ENCODE results near the gene RPS28.

Gene RPS28

DNA sequence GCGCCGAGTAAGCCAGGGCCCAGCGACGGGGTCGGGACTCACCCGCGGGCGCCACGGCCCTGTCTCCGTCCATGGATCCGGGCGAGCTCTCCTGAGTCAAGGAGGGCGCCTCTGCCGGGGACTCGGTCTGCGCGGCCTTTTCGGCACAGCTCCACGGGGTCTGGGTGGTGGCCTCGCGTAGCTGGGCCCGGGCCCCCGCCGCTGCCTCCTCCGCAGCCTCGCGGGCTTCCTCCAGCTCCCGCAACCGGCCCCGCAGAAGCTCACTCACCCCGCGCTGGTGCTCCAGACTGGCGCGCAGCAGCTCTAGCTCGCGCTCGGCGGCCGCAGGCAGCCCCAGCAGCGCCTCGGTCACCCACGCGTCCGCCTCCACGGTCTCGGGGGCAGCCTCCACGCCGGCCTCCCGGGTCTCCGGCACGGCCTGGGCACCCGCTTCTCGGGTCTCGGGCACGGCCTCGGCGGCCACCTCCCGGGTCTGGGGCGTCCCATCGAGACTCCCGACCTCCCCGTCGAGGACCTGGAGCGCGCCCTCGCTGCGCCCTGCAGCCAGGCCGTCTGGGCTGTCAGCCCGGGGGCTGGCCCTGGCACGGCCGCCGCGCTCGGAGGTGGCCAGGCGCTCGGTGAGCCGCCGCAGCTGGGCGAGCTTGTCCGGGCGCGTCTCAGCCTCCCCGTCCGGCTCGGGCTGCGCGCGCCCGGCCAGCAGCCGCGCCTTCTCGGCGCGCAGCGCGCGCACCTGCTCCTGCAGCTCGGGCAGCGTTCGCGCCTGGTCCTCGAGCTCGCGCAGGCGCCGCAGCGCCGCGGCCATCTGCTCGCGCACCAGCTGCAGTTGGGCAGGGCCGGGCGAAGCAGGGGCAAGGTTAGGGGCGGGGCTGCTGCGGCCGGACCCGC, 13.4 kb downstream of the RPS28 start:
- H3K4me3 ChIP-seq (ENCODE audit: low read depth, low read length) = no peak overlapping the region
- H3K4me1 ChIP-seq = no peaks in the 10 kb centered on the region
- DNase-seq = peak; percentile 73
- H3K36me3 ChIP-seq = no peaks in the 10 kb centered on the region
- 0 out of 2 replicates have a peak, but pooled peaks cover 5% of the 10 kb centered on the region for H3K9me3 ChIP-seq
- peaks cover 64% of the 10 kb centered on the region for H3K27me3 ChIP-seq
- TF ChIP-seq, protein P1, sequence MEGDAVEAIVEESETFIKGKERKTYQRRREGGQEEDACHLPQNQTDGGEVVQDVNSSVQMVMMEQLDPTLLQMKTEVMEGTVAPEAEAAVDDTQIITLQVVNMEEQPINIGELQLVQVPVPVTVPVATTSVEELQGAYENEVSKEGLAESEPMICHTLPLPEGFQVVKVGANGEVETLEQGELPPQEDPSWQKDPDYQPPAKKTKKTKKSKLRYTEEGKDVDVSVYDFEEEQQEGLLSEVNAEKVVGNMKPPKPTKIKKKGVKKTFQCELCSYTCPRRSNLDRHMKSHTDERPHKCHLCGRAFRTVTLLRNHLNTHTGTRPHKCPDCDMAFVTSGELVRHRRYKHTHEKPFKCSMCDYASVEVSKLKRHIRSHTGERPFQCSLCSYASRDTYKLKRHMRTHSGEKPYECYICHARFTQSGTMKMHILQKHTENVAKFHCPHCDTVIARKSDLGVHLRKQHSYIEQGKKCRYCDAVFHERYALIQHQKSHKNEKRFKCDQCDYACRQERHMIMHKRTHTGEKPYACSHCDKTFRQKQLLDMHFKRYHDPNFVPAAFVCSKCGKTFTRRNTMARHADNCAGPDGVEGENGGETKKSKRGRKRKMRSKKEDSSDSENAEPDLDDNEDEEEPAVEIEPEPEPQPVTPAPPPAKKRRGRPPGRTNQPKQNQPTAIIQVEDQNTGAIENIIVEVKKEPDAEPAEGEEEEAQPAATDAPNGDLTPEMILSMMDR (IDR thresholded peaks at IDR 0.05; ENCODE audit: low read depth, low read length) = no peak

DNA sequence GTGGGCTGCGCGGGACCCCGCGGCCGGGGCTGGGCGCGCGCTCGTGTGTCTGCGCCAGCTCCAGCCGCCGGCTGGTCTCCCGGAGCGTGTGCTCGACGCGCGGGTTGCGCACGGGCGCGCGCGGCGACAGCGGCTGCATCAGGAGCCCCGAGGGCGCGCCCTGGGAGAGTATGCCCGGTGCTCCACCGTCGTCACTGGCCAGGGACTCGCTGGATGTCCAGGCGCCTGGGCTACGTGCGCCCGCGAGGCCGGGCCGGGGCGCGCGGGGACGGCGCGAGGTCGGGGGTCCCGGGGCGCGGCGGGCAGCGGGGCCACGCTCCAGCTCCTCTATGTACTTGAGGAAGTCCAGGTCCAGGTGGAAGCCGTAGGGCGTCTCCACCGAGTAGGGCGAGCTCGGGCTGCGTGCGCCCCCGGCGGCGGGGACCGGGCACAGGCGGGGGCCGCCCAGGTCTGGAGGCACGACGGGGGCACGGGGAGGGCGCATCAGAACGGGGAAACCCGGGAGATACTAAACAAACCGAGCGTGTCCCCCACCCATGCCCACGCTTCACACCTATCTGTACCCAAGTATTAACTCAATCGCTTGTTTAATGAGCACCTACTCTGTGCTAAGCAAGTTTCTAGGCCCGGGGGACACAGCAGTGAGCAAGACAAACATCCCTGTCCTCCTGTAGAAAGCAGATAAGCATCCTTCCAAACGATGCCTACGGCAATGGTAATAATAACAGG, 14.2 kb downstream of the RPS28 start:
- Histone ChIP-seq H3K4me3 (ENCODE audit: low read depth, low read length) (no peak overlapping the region), H3K27me3 (peaks cover 67% of the 10 kb centered on the region), H3K4me1 (no peaks in the 10 kb centered on the region), H3K9me3 (0 out of 2 replicates have a peak, but pooled peaks cover 5% of the 10 kb centered on the region), H3K36me3 (no peaks in the 10 kb centered on the region)
- DNase-seq = no peak
- TF ChIP-seq, protein P1 (IDR thresholded peaks at IDR 0.05; ENCODE audit: low read depth, low read length) = no peak

DNA sequence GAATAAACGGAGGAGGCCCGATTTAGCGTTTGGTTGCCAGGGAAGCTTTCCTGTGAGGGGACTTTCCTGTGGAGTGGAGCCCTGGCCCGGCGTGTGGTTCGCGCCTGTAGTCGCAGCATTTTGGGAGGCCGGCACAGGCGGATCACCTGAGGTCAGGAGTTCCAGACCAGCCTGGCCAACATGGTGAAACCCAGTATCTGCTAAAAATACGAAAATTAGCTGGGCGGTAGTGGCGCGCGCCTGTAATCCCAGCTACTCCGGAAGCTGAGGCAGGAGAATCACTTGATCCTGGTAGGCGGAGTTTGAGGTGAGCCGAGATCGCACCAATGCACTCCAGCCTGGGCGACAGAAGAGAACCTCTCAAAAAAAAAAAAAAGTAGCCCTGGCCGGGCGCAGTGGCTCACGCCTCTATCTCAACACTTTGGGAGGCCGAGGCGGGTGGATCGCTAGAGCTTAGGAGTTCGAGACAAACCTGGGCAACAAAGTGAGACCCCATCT, 14.8 kb downstream of the RPS28 start:
- DNase-seq = no peak
- Histone ChIP-seq H3K4me1 (no peaks in the 10 kb centered on the region), H3K9me3 (0 out of 2 replicates have a peak, but pooled peaks cover 5% of the 10 kb centered on the region), H3K4me3 (ENCODE audit: low read depth, low read length) (no peak overlapping the region), H3K36me3 (no peaks in the 10 kb centered on the region), H3K27me3 (peaks cover 72% of the 10 kb centered on the region)
- TF ChIP-seq, protein P1 (IDR thresholded peaks at IDR 0.05; ENCODE audit: low read depth, low read length) = no peak

DNA sequence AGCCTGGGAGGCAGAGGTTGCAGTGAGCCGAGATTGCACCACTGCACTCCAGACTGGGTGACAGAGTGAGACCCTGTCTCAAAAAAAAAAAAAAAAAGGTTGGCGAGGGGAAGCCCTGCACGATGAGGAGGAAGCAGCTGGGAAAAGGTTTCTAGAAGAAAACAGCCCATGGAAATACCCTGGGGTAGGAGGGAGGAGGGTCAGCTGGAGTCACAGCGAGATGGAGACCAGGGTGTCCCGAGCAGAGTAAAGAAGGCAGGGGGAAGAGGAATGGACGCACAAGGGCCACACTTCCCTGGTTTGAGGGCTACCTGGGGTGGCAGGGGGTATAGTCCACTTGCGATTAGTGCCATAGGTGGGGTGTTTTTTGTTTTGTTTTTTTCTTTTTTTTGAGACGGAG, 15.4 kb downstream of the RPS28 start:
- DNase-seq = no peak
- TF ChIP-seq, protein P1 (IDR thresholded peaks at IDR 0.05; ENCODE audit: low read depth, low read length) = no peak

DNA sequence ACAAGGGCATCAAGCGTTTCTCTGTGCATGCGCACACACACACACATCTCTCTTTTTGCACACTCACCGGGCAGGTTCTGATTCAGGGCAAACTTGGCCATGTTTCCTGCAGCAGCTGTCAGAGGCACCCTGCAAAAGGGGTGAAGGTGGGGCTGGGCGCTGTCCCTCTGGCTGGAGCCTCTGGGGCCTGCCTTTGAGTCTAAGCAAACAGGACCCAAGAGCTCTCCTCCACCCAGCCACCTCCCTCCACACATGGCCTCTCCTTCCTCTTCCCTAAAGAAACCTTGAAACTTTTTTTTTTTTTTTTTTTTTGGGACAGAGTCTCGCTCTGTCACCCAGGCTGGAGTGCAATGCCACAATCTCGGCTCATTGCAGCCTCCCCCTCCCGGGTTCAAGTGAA, 16.4 kb downstream of the RPS28 start:
- Histone ChIP-seq H3K27me3 (peaks cover 86% of the 10 kb centered on the region), H3K9me3 (0 out of 2 replicates have a peak, but pooled peaks cover 5% of the 10 kb centered on the region), H3K4me1 (no peaks in the 10 kb centered on the region), H3K36me3 (no peaks in the 10 kb centered on the region), H3K4me3 (ENCODE audit: low read depth, low read length) (no peak overlapping the region)
- TF ChIP-seq, protein P1 (IDR thresholded peaks at IDR 0.05; ENCODE audit: low read depth, low read length) = no peak
- DNase-seq = no peak

More for the DNA sequence above, 15.4 kb downstream of the RPS28 start:
- Histone ChIP-seq H3K9me3 (0 out of 2 replicates have a peak, but pooled peaks cover 5% of the 10 kb centered on the region), H3K36me3 (no peaks in the 10 kb centered on the region), H3K4me3 (ENCODE audit: low read depth, low read length) (no peak overlapping the region), H3K27me3 (peaks cover 75% of the 10 kb centered on the region), H3K4me1 (no peaks in the 10 kb centered on the region)
